ENCODE measurements around the gene CGRRF1.
A peak's percentile ranks its signal among the peaks of the same experiment; 100 is the strongest.

Gene CGRRF1

DNA sequence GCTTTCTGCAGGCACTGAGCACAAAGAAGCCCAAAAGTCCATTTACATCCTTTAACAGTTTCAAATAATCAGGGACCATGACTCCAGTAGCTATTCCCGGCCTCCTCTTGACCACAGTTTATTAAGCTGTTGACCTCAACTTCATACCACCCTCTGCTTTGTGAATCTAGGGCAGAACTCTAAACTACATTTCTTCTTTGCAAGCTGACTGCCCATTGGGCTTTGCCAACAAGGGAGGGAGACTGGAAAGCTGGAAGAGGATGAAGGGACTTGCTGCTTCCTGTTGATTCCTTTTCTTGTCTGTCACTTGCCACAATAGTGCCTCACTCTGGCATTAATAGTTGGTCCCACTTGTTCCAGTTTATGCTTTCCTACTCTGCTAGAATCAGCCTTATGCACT, 2.7 kb downstream of the CGRRF1 start:
- Mint-ChIP-seq H3K27me3 (no peaks in the 10 kb centered on the region), H3K4me1 (peaks cover 75% of the 10 kb centered on the region), H3K4me3 (peak overlapping the region; percentile 19), H3K36me3 (peaks cover 19% of the 10 kb centered on the region), H3K9me3 (peaks cover 16% of the 10 kb centered on the region), H3K27ac (no peak overlapping the region)

DNA sequence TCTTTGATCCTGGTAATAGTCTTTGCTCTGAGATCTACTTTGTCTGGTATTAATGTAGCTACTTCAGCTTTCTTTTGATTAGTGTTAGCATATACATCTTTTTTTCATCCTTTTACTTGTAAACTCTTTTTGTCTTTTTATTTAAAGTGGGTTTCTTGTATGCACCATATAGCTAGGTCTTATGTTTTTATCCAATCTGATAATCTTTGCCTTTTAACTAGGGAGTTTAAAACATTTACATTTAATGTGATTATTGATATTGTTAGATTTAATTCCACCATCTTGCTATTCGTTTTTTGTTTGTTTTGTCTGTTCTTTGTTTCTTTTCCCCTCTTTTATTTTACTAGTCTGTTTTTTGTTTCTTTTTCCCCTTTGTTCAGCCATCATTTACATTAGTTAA, 6.0 kb downstream of the CGRRF1 start:
- Mint-ChIP-seq H3K27ac (no peak overlapping the region), H3K4me1 (peaks cover 65% of the 10 kb centered on the region), H3K36me3 (peaks cover 21% of the 10 kb centered on the region), H3K9me3 (peaks cover 16% of the 10 kb centered on the region), H3K27me3 (no peaks in the 10 kb centered on the region), H3K4me3 (no peak overlapping the region)

DNA sequence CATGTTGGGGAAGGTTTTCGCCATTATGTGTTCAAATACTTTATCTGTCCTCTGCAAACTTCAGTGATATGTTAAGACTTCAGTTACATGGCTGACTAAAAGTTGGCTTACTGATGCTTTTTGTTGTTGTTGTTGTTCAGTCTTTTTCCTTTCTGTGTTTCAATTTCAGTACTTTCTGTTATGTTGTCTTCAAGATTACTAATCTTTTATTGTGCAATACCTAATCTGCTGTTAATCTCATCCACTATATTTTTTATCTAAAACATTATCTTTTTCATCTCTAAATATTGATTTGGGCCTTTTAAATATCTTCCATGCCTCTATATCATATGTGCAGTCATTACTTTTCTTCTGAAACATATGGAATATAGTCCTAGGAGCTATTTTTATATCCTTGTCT, 7.0 kb downstream of the CGRRF1 start:
- H3K4me1 Mint-ChIP-seq, result peaks cover 54% of the 10 kb centered on the region
- H3K9me3 Mint-ChIP-seq, result peaks cover 16% of the 10 kb centered on the region
- no peaks in the 10 kb centered on the region for H3K27me3 Mint-ChIP-seq
- no peak overlapping the region for H3K4me3 Mint-ChIP-seq
- no peak overlapping the region for H3K27ac Mint-ChIP-seq
- H3K36me3 Mint-ChIP-seq, result peaks cover 21% of the 10 kb centered on the region

DNA sequence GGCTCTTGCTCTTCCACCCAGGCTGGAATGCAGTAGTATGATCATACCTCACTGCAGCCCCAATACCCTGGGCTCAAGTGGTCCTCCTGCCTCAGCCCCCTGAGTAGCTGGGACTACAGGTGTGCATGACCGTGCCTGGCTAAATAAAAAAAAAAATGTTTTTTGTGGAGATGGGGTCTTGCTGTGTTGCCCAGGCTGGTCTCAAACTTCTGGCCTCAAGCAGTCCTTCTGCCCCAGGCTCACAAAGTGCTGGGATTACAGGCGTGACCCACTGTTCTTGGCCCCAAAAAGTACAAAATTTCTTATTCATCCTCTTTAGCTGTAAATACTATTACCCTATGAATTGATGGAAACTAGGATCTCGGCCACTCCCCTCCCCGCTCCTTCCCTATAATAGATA, 14.7 kb downstream of the CGRRF1 start:
- Mint-ChIP-seq H3K36me3 (peaks cover 14% of the 10 kb centered on the region), H3K4me3 (no peak overlapping the region), H3K9me3 (no peaks in the 10 kb centered on the region), H3K27ac (no peak overlapping the region), H3K27me3 (no peaks in the 10 kb centered on the region), H3K4me1 (no peaks in the 10 kb centered on the region)

DNA sequence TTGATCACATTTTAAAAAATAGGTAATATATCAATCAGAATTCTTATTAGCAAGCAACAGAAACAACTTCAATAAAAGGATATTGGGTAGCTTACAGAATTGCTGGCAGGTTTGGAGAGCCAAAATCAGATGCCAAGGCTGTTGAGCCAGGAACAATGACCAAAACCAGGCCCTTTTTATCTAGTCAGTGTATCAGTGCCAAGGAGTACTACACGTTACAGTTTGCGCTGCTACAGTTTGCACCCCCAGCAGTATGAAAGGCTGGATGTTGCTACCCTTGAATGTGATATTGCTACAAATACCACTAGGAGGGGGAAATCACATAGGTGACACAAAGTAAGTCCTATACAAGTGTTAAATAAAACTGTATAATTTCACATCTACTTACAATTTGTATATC, 19.3 kb downstream of the CGRRF1 start:
- H3K27ac Mint-ChIP-seq, result no peak overlapping the region
- H3K27me3 Mint-ChIP-seq, result no peaks in the 10 kb centered on the region
- H3K9me3 Mint-ChIP-seq, result no peaks in the 10 kb centered on the region
- H3K4me3 Mint-ChIP-seq, result no peak overlapping the region
- H3K4me1 Mint-ChIP-seq, result no peaks in the 10 kb centered on the region
- peaks cover 15% of the 10 kb centered on the region for H3K36me3 Mint-ChIP-seq

- H3K4me1 Mint-ChIP-seq, result no peaks in the 10 kb centered on the region
- no peaks in the 10 kb centered on the region for H3K27me3 Mint-ChIP-seq
- peaks cover 12% of the 10 kb centered on the region for H3K36me3 Mint-ChIP-seq
- no peaks in the 10 kb centered on the region for H3K9me3 Mint-ChIP-seq
- no peak overlapping the region for H3K4me3 Mint-ChIP-seq
- no peak overlapping the region for H3K27ac Mint-ChIP-seq
Observed at GRCh38 chr14:54529811-54530210, 20.1 kb downstream of the CGRRF1 start.

DNA sequence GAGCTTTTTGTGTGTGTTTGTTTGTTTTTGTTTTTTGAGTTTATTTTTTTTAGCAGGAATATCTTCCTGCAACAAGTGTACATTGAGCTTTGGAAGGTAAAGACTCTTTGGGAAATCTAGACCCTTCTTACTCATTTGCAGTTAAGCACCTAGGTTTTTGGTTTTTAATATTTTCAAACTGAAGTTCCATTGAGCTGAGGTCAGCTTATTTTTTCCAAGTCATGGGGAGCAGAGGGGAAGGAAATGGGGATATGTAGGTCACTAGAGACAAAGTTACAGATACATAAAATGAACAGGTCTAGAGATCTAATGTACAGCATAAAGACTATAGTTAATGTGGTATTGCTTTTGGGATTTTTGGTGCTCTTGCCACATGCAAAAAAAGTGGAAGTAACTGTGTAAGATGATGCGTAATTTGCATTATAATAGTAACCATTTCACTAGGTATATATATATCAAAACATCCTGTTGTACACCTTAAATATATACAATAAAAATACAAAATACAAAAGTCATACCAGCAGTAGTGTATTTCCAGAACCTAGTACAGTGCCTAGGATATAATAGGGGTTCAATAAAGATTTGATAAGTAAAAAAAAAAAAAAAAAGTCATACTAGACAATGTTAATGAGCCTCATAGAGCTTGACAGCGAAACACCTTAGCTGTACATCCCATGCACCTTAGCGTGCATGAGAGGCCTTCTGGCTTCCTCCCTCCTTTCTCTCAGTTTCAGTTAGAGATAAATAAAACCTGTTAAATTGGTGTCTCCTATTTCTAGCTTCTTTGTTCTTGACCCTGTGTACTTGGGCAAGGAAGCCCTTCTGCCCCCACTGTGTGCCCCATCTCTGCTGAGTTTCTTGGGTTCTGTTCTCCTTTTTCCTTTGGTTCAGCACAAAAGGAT, 22.7 kb downstream of the CGRRF1 start:
- Mint-ChIP-seq H3K9me3 (no peaks in the 10 kb centered on the region), H3K4me3 (no peak overlapping the region), H3K27ac (no peak overlapping the region), H3K4me1 (no peaks in the 10 kb centered on the region), H3K27me3 (no peaks in the 10 kb centered on the region), H3K36me3 (peaks cover 11% of the 10 kb centered on the region)

GRCh38 chr14:54533100-54533499, 23.4 kb downstream of the CGRRF1 start:
- H3K27ac Mint-ChIP-seq, result no peak overlapping the region
- no peaks in the 10 kb centered on the region for H3K9me3 Mint-ChIP-seq
- no peak overlapping the region for H3K4me3 Mint-ChIP-seq
- no peaks in the 10 kb centered on the region for H3K4me1 Mint-ChIP-seq
- H3K36me3 Mint-ChIP-seq, result peaks cover 11% of the 10 kb centered on the region
- no peaks in the 10 kb centered on the region for H3K27me3 Mint-ChIP-seq

GRCh38 chr14:54535126-54535525, 25.4 kb downstream of the CGRRF1 start:
- H3K4me3 Mint-ChIP-seq, result no peak overlapping the region
- no peaks in the 10 kb centered on the region for H3K27me3 Mint-ChIP-seq
- H3K9me3 Mint-ChIP-seq, result no peaks in the 10 kb centered on the region
- peaks cover 13% of the 10 kb centered on the region for H3K36me3 Mint-ChIP-seq
- no peaks in the 10 kb centered on the region for H3K4me1 Mint-ChIP-seq
- H3K27ac Mint-ChIP-seq, result no peak overlapping the region

GRCh38 chr14:54535646-54536045, 25.9 kb downstream of the CGRRF1 start:
- H3K27me3 Mint-ChIP-seq, result no peaks in the 10 kb centered on the region
- H3K4me1 Mint-ChIP-seq, result no peaks in the 10 kb centered on the region
- no peak overlapping the region for H3K27ac Mint-ChIP-seq
- no peaks in the 10 kb centered on the region for H3K9me3 Mint-ChIP-seq
- peaks cover 13% of the 10 kb centered on the region for H3K36me3 Mint-ChIP-seq
- no peak overlapping the region for H3K4me3 Mint-ChIP-seq

GRCh38 chr14:54537651-54538050, 27.9 kb downstream of the CGRRF1 start:
- H3K27me3 Mint-ChIP-seq, result no peaks in the 10 kb centered on the region
- peaks cover 11% of the 10 kb centered on the region for H3K36me3 Mint-ChIP-seq
- H3K27ac Mint-ChIP-seq, result no peak overlapping the region
- H3K9me3 Mint-ChIP-seq, result no peaks in the 10 kb centered on the region
- no peaks in the 10 kb centered on the region for H3K4me1 Mint-ChIP-seq
- no peak overlapping the region for H3K4me3 Mint-ChIP-seq

DNA sequence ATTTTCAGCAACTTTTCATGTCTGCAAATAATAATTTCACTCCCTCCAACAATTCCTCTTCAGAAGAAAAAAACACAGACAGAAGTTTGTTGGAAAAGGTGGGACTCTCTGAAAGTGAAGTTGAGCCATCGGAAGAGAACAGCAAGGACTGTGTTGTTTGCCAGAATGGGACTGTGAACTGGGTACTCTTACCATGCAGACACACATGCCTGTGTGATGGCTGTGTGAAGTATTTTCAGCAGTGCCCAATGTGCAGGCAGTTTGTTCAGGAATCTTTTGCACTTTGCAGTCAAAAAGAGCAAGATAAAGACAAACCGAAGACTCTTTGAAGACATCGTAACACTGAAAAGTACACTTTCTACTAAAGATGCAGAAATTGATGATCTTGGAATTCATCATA, 28.3 kb downstream of the CGRRF1 start:
- no peaks in the 10 kb centered on the region for H3K9me3 Mint-ChIP-seq
- H3K27ac Mint-ChIP-seq, result no peak overlapping the region
- no peak overlapping the region for H3K4me3 Mint-ChIP-seq
- no peaks in the 10 kb centered on the region for H3K27me3 Mint-ChIP-seq
- no peaks in the 10 kb centered on the region for H3K4me1 Mint-ChIP-seq
- H3K36me3 Mint-ChIP-seq, result peaks cover 11% of the 10 kb centered on the region

GRCh38 chr14:54547583-54547982, 37.9 kb downstream of the CGRRF1 start:
- Mint-ChIP-seq H3K27ac (no peak overlapping the region), H3K36me3 (no peaks in the 10 kb centered on the region), H3K4me1 (no peaks in the 10 kb centered on the region)

GRCh38 chr14:54548491-54548890, 38.8 kb downstream of the CGRRF1 start:
- no peak overlapping the region for H3K4me3 Mint-ChIP-seq
- H3K27me3 Mint-ChIP-seq, result no peaks in the 10 kb centered on the region
- H3K9me3 Mint-ChIP-seq, result no peaks in the 10 kb centered on the region
- no peak overlapping the region for H3K27ac Mint-ChIP-seq
- no peaks in the 10 kb centered on the region for H3K4me1 Mint-ChIP-seq
- no peaks in the 10 kb centered on the region for H3K36me3 Mint-ChIP-seq

More at GRCh38 chr14:54547583-54547982, 37.9 kb downstream of the CGRRF1 start:
- no peak overlapping the region for H3K4me3 Mint-ChIP-seq
- no peaks in the 10 kb centered on the region for H3K9me3 Mint-ChIP-seq
- no peaks in the 10 kb centered on the region for H3K27me3 Mint-ChIP-seq

- Mint-ChIP-seq H3K36me3 (no peaks in the 10 kb centered on the region), H3K27me3 (no peaks in the 10 kb centered on the region), H3K9me3 (no peaks in the 10 kb centered on the region), H3K4me3 (no peak overlapping the region), H3K4me1 (no peaks in the 10 kb centered on the region), H3K27ac (no peak overlapping the region)
Observed at GRCh38 chr14:54549862-54550261, 40.2 kb downstream of the CGRRF1 start.

- Mint-ChIP-seq H3K9me3 (no peaks in the 10 kb centered on the region), H3K4me3 (no peak overlapping the region)
Observed at GRCh38 chr14:54550514-54550913, 40.8 kb downstream of the CGRRF1 start.

GRCh38 chr14:54554401-54554800, 44.7 kb downstream of the CGRRF1 start:
- Mint-ChIP-seq H3K4me3 (no peak overlapping the region), H3K27ac (no peak overlapping the region), H3K27me3 (peaks cover 2% of the 10 kb centered on the region), H3K9me3 (no peaks in the 10 kb centered on the region), H3K4me1 (no peaks in the 10 kb centered on the region), H3K36me3 (no peaks in the 10 kb centered on the region)

More at GRCh38 chr14:54550514-54550913, 40.8 kb downstream of the CGRRF1 start:
- H3K27me3 Mint-ChIP-seq, result no peaks in the 10 kb centered on the region
- no peaks in the 10 kb centered on the region for H3K4me1 Mint-ChIP-seq
- H3K36me3 Mint-ChIP-seq, result no peaks in the 10 kb centered on the region
- H3K27ac Mint-ChIP-seq, result no peak overlapping the region
